ENCODE data around the gene MYO3B. TPM values are rescaled to one million over a fixed set of nuclear protein-coding genes. Genes with fewer than 3 reads are reported as not detected.

MYO3B gene
- total RNA-seq, 1 donor from 2014 or later, result 0.05 TPM

- TF ChIP-seq, protein P1, sequence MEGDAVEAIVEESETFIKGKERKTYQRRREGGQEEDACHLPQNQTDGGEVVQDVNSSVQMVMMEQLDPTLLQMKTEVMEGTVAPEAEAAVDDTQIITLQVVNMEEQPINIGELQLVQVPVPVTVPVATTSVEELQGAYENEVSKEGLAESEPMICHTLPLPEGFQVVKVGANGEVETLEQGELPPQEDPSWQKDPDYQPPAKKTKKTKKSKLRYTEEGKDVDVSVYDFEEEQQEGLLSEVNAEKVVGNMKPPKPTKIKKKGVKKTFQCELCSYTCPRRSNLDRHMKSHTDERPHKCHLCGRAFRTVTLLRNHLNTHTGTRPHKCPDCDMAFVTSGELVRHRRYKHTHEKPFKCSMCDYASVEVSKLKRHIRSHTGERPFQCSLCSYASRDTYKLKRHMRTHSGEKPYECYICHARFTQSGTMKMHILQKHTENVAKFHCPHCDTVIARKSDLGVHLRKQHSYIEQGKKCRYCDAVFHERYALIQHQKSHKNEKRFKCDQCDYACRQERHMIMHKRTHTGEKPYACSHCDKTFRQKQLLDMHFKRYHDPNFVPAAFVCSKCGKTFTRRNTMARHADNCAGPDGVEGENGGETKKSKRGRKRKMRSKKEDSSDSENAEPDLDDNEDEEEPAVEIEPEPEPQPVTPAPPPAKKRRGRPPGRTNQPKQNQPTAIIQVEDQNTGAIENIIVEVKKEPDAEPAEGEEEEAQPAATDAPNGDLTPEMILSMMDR (IDR thresholded peaks at IDR 0.05; ENCODE audit: borderline replicate concordance), result no peak
- intact Hi-C loops (cut with micrococcal nuclease), result no loop called here
- no peak overlapping the region for H3K27ac ChIP-seq (replicated peaks)
- H3K27me3 ChIP-seq (ENCODE audit: low read depth), result peaks cover 25% of the 10 kb centered on the region
- no peak overlapping the region for H3K4me3 ChIP-seq
- peaks cover 11% of the 10 kb centered on the region for H3K4me1 ChIP-seq
- DNase-seq, result no peak
- no peaks in the 10 kb centered on the region for H3K9me3 ChIP-seq (replicated peaks)
- H3K36me3 ChIP-seq, result no peaks in the 10 kb centered on the region
These were observed 320.7 kb downstream of the MYO3B start for GRCh38 chr2:170498619-170499018.

- intact Hi-C loops (cut with micrococcal nuclease), result no loop called here
- no peak for DNase-seq
- H3K27ac ChIP-seq (replicated peaks), result no peak overlapping the region
These were observed 322.2 kb downstream of the MYO3B start for GRCh38 chr2:170500104-170500503.

GRCh38 chr2:170500770-170501169, 322.8 kb downstream of the MYO3B start:
- TF ChIP-seq, protein P1 (IDR thresholded peaks at IDR 0.05; ENCODE audit: borderline replicate concordance), result no peak
- intact Hi-C loops (cut with micrococcal nuclease), result no loop called here
- H3K36me3 ChIP-seq, result no peaks in the 10 kb centered on the region
- DNase-seq, result no peak
- H3K4me1 ChIP-seq, result peaks cover 31% of the 10 kb centered on the region
- no peak overlapping the region for H3K4me3 ChIP-seq
- H3K9me3 ChIP-seq (replicated peaks), result no peaks in the 10 kb centered on the region
- H3K27me3 ChIP-seq (ENCODE audit: low read depth), result peaks cover 13% of the 10 kb centered on the region
- H3K27ac ChIP-seq (replicated peaks), result no peak overlapping the region

More at GRCh38 chr2:170500104-170500503, 322.2 kb downstream of the MYO3B start:
- peaks cover 25% of the 10 kb centered on the region for H3K4me1 ChIP-seq
- H3K27me3 ChIP-seq (ENCODE audit: low read depth), result peaks cover 19% of the 10 kb centered on the region
- no peak overlapping the region for H3K4me3 ChIP-seq
- TF ChIP-seq, protein P1 (IDR thresholded peaks at IDR 0.05; ENCODE audit: borderline replicate concordance), result no peak
- no peaks in the 10 kb centered on the region for H3K9me3 ChIP-seq (replicated peaks)
- H3K36me3 ChIP-seq, result no peaks in the 10 kb centered on the region

DNA sequence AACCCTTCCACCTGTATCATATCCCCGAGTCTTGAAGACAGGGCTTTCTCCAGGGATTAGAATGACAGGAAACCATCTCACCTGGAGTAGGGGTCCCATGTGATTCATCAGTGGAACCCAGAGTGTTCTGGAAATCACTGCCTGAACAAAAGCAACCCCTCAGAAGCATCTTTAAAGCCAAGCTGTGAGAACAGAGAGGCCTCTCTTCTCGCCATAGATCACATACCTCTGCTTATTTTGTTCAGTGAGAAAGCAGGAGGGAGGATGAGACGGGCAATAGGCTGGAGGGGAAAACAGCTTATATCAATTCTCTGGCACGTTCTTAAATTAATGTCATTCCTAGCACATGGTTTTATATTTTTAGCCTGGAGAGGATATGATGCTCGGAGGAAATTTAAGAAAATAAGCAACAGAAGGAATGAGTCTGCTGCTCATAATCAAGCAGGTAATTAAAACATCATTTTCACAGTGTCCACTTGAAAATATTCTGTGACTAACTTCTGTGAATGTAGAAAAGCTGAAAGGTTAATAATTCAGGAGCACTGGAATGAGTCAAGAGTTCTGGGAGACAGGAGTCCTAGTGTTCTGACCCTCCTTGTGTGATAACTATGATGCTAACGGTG, 323.6 kb downstream of the MYO3B start:
- Histone ChIP-seq H3K9me3 (replicated peaks) (no peaks in the 10 kb centered on the region), H3K4me3 (no peak overlapping the region), H3K36me3 (no peaks in the 10 kb centered on the region), H3K27ac (replicated peaks) (no peak overlapping the region), H3K27me3 (ENCODE audit: low read depth) (peaks cover 5% of the 10 kb centered on the region), H3K4me1 (peaks cover 39% of the 10 kb centered on the region)
- TF ChIP-seq, protein P1 (IDR thresholded peaks at IDR 0.05; ENCODE audit: borderline replicate concordance), result no peak
- no peak for DNase-seq
- intact Hi-C loops (cut with micrococcal nuclease), result no loop called here

DNA sequence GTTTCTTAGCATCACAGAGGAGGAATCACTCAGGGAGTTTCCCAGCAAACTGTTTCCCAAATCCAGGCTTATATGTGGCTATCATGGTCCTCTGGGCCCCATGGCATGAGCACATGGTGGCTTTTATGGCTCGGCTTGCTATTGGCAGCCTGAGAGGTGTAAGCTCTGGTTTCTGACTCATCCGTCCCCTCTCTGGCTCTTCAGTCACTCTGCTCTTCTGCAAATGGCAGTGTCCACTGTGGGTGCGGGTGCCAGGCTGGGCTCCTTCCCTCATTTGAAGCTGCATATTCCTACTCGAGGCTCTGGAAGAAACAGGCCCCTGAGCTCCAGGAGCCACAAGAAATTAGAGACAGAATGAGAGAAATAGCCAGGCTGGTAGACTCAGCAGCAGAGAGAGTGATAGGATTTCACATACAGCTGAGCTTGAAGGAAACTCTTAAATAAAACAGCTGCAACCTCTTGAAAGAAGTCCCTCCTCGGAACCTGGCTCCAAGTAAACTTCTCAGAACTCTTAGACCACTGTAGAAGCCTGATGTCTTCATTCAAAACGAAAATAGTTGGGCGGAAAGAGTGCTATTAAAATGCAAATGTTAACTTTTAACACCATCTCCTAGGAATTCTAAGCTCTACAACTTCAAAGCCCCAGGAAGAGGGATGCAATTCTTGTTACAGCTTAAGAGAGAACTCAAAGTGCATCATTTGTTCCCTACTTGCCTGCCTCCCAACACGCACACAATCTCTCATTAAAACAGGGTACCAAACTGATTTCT, 324.6 kb downstream of the MYO3B start:
- Histone ChIP-seq H3K27me3 (ENCODE audit: low read depth) (peaks cover 7% of the 10 kb centered on the region), H3K27ac (replicated peaks) (no peak overlapping the region), H3K4me3 (no peak overlapping the region), H3K36me3 (no peaks in the 10 kb centered on the region), H3K4me1 (peaks cover 44% of the 10 kb centered on the region), H3K9me3 (replicated peaks) (no peaks in the 10 kb centered on the region)
- TF ChIP-seq, protein P1 (IDR thresholded peaks at IDR 0.05; ENCODE audit: borderline replicate concordance), result no peak
- DNase-seq, result no peak
- intact Hi-C loops (cut with micrococcal nuclease), result no loop called here
